HG02642 (cell line): ENCODE results near the gene ZNF331.
"Not testable (repeated sequence)": the region's sequence is repeated elsewhere in the genome, so short reads cannot be mapped to it uniquely, and the experiment has no call there.

ENCODE experiments used
- ATAC-seq: cut with Tn5 transposase; IDR thresholded peaks from one replicate; pipeline ENCODE4 v1.9.1; 2021; ENCODE audit warnings: mild to moderate bottlenecking; ENCODE audit not compliant: unreplicated experiment, poor library complexity

ZNF331 gene

DNA sequence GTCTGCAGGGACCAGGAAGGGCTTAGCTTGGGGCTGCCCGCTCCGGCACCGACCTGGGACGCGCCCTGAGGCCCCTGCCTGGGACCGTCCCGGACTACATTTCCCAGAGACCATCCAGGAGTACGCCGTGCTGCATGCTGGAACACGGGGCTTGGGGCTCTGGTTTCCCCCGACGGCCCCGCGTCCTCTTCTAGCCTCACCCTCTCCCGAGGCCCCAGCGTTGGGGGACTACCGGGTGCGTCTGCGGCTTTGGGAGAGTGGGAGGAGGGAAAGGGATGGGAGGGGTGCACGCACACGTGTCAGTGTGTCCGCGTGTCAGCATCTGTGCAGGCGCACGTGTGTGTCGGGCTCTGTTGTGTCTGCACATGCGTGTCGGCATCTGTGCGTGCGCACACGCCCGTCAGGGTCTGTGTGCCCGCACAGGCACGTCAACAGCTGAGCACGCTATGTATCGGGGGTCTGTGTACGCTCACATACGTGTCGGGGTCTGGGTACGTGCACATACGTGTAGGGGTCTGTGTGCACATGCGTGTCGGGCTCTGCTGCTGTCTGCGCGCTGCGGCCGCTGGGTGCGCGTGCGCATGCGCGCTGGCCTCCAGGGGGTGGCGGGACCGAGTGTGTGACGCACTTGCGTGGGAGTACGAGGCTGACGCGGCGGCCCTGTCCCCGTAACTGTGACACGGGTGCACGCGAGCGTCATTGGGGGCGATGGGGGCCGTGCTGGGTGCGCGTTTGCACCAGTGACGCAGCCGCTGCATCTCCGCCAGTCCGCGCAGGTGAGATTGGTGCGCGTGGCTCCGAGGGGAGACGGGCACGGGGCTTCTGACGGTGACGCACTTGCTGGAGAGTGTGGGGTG is at the start of gene ZNF331:
ZNF331 (plus strand) TSS at position 625 of the 857 bp plus-strand sequence. CDS start 31,232 bp downstream, outside the sequence.
- peak; percentile 78 for ATAC-seq

DNA sequence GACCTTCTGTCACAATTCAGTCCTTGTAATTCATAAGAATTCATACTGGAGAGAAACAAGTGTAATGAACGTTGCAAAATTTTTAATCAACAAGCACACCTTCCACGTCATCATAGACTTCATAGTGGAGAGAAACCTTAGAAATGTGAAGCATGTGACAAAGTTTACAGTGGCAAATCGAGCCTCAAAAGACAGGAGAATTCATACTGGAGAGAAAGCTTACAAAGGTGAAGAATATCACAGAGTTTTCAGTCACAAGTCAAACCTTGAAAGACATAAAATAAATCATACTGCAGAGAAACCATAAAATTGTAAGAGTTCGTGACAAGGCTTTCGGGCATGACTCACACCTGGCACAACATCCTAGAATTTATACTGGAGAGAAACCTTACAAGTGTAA is 45.8 kb upstream of the ZNF331 start:
- ATAC-seq: no peak

- not testable (repeated sequence) for ATAC-seq
Observed at GRCh38 chr19:53497311-53498023, 40.5 kb upstream of the ZNF331 start.

- not testable (repeated sequence) for ATAC-seq
Observed at GRCh38 chr19:53498024-53498395, 39.9 kb upstream of the ZNF331 start.

DNA sequence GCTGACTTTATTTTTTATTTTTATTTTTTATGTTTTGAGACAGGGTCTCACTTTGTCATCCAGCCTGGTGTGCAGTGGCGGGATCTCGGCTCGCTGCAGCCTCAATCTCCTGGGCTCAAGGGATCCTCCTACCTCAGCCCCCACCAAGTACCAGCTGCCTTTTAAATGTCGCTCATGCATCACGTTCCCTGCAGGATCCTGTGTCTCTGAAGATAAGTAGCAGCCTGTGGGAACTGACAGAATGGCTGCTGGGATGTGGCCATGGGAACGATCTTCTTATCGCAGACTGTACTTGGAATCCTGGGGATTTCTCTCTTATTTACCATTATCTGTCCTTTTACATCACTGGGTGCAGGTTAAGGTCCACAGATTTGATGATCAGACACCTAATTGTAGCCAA is 34.8 kb upstream of the ZNF331 start:
- not testable (repeated sequence) for ATAC-seq

GRCh38 chr19:53503671-53504364 is 34.1 kb upstream of the ZNF331 start:
- not testable (repeated sequence) for ATAC-seq

DNA sequence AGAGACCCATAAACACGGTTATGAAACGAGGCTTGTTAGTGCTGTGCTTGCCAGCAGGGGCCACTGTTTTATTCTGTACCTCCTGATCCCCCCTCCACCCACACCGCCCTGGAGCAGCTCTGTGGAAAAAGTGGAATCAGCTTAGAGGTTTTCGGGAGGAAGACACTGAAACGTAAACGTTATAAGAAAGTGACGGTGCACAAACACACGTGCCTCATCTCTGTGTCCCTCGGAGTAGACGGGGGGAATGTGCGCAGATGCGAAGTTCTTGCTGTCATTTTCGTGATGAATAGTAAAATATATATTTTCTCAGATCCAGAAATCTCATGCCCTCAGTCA is 33.6 kb upstream of the ZNF331 start:
- not testable (repeated sequence) for ATAC-seq

- no peak for ATAC-seq
Observed at GRCh38 chr19:53504885-53505284, 33.1 kb upstream of the ZNF331 start.

- ATAC-seq: no peak
Observed at GRCh38 chr19:53506728-53507127, 31.2 kb upstream of the ZNF331 start.

DNA sequence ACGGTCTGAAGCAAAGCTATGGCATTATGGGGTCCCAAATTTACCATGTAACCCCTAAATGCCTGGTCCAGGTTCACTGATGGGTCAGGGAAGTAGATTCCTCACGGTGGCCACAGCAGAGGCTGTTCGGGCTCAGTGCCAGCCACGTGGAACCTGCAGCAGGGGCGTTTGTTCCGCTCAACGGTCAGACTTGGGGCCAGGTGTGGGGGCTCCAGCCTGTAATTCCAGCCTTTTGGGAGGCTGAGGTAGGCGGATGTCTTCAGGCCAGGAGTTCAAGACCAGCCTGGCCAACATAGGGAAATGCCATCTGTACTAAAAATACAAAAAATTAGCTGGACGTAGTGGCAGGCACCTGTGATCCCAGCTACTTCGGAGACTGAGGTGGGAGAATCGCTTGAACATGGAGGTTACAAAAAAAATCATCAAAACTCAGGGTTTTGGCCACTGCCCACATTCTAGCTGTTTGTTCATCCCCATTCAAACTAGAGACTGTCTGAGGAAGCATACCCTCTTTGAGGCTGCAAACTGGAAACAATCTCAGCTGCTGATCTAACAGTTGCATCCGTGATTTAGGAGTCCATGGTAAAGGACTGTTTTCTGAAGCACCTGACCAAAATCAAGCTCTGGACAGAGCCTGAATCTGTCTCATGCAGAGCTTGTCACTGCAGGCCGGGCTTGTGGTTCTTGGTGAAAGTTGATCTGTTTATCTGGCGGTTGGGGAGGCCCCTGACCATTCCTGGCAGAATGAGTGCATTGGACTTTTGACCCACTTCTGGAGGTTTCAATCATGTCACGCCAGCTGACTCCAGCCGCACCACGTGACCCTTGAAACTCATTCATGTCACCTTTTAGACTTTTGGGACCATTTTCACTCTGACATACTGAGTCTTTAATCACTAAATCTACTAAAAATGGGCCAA is 30.2 kb upstream of the ZNF331 start:
- ATAC-seq: no peak

- no peak for ATAC-seq
Observed at GRCh38 chr19:53509443-53509842, 28.5 kb upstream of the ZNF331 start.

DNA sequence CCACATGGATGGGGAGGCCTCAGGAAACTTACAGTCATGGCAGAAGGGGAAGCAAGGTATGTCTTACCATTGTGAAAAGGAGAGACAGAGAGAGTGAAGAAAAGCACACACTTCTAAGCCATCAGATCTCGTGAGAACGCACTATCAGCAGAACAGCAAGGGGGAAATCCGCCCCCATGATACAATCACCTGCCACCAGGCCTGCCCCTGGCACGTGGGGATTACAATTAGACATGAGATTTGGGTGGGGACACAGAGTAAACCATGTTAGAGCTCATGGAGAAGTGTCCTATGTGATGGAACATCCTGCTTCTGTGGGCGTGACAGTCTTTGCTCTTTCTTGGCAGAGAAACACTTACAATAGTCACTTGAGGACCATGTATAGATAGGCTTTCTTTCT is 28.1 kb upstream of the ZNF331 start:
- ATAC-seq: no peak

GRCh38 chr19:53511357-53511756 is 26.6 kb upstream of the ZNF331 start:
- no peak for ATAC-seq

DNA sequence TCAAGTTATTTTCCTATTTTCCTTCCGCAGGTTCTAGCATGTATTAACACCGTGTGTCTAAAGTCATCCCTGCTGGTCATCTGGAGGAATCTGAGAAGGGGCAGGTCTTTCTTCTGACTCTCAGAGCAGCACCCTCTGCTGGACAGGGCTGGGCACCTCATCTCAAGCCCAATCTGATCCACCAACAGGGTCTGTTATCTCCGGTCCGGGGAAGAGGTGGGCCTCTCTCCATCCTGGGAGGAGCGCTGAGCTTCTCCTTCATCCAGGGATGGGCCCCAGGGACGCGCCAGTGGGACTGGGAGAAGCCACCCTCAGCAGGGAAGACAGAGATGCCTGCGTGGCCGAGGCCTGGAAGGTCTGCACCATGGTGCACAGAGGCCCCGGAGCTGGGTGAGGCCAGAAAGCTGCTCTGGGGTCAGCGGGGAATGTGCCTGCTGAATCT is 26.0 kb upstream of the ZNF331 start:
- ATAC-seq: no peak

GRCh38 chr19:53515047-53515446 is 22.9 kb upstream of the ZNF331 start:
- ATAC-seq: not testable (repeated sequence)

GRCh38 chr19:53517114-53517741 is 20.7 kb upstream of the ZNF331 start:
- no peak for ATAC-seq

DNA sequence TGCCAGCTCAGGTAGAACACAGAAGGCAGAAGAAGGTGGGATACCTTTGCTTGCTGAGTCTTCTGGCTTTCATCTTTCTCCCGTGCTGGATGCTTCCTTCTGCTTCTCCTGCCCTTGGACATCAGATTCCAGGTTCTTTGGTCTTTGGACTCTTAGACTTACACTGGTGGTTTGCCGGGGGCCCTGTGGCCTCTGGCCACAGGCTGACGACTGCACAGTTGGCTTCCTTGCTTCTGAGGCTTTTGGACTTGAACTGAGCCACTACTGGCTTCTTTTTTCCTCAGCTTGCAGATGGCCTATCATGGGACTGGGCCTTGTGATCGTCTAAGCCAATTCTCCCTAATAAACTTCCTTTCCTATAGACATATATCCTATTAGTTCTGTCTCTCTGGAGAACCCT is 19.8 kb upstream of the ZNF331 start:
- no peak for ATAC-seq

DNA sequence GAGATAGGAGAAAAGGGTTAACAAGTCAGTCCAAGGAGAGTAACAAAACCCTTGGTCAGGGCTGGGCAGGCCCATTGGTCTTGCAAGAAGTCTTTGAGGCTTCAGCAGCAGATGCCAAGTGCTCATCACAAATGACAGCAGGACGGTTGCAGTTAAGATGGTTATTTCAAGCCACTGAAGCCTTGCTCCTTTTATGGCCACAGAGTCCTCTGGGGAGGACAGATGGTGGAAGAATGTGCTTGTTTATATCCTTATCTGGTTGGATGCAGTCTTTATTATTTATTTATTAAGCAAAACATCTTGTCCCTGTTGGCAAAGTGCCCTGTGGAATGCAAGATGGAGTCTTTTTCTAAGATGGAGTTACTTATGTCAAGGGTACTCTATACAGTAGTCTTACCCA is 19.2 kb upstream of the ZNF331 start:
- no peak for ATAC-seq

DNA sequence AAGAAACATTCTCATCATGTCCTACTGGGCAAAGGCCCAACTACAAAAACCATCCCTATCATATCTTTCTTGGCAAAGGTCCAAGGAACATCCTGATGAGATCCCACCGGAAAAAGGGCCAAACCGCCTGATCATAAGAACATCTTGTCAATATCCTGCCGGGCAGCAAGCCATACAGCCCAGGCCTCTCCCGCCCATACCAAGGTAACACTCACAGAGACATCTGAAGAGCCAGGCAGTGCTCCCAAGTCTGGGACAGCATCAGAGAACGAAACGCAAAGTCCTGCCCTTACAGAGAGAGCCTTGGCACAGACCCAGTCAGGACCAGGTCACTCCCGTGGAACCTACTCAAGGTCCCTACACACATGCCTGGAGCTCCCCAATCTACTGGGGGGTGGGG is 18.5 kb upstream of the ZNF331 start:
- no peak for ATAC-seq

- no peak for ATAC-seq
Observed at GRCh38 chr19:53520163-53520546, 17.8 kb upstream of the ZNF331 start.
